Dedifferentiated amniotic fluid mesenchymal stem cell (primary cell): Measurements from ENCODE around the gene GRAMD1B.
A peak's percentile ranks its signal among the peaks of the same experiment; 100 is the strongest.
"Not testable (repeated sequence)": the region's sequence is repeated elsewhere in the genome, so short reads cannot be mapped to it uniquely, and the experiment has no call there.

ENCODE experiments used
- DNase-seq: peaks from one replicate; pipeline ENCODE4 v3.0.0-alpha.2; 2016; ENCODE audit errors: extremely low spot score

The GRAMD1B gene

GRCh38 chr11:123443851-123444623 is 14.0 kb downstream of the GRAMD1B start:
- DNase-seq, result no peak

- DNase-seq, result no peak
Observed at GRCh38 chr11:123448823-123449222, 18.8 kb downstream of the GRAMD1B start.

GRCh38 chr11:123449436-123449835 is 19.4 kb downstream of the GRAMD1B start:
- no peak for DNase-seq

GRCh38 chr11:123450623-123451022 is 20.6 kb downstream of the GRAMD1B start:
- no peak for DNase-seq

GRCh38 chr11:123451183-123451781 is 21.2 kb downstream of the GRAMD1B start:
- no peak for DNase-seq

GRCh38 chr11:123452794-123453193 is 22.7 kb downstream of the GRAMD1B start:
- no peak for DNase-seq

- DNase-seq, result peak; percentile 37
Observed at GRCh38 chr11:123454060-123454651, 24.1 kb downstream of the GRAMD1B start.

GRCh38 chr11:123454796-123455195 is 24.7 kb downstream of the GRAMD1B start:
- DNase-seq, result no peak

- DNase-seq, result not testable (repeated sequence)
Observed at GRCh38 chr11:123456448-123456847, 26.4 kb downstream of the GRAMD1B start.

GRCh38 chr11:123457187-123457770 is 27.2 kb downstream of the GRAMD1B start:
- DNase-seq, result no peak

- DNase-seq, result no peak
Observed at GRCh38 chr11:123458501-123458900, 28.4 kb downstream of the GRAMD1B start.

GRCh38 chr11:123460012-123460700 is 30.1 kb downstream of the GRAMD1B start:
- no peak for DNase-seq

- no peak for DNase-seq
Observed at GRCh38 chr11:123461164-123461563, 31.1 kb downstream of the GRAMD1B start.

- DNase-seq, result not testable (repeated sequence)
Observed at GRCh38 chr11:123465667-123466066, 35.6 kb downstream of the GRAMD1B start.

- not testable (repeated sequence) for DNase-seq
Observed at GRCh38 chr11:123466172-123466571, 36.1 kb downstream of the GRAMD1B start.

- DNase-seq, result no peak
Observed at GRCh38 chr11:123469089-123469488, 39.0 kb downstream of the GRAMD1B start.

GRCh38 chr11:123469586-123469985 is 39.5 kb downstream of the GRAMD1B start:
- no peak for DNase-seq

GRCh38 chr11:123470842-123471241 is 40.8 kb downstream of the GRAMD1B start:
- DNase-seq, result no peak

GRCh38 chr11:123472236-123472935 is 42.3 kb downstream of the GRAMD1B start:
- DNase-seq, result no peak

GRCh38 chr11:123473941-123474677 is 44.0 kb downstream of the GRAMD1B start:
- peak; percentile 72 for DNase-seq

- DNase-seq, result no peak
Observed at GRCh38 chr11:123474994-123475393, 44.9 kb downstream of the GRAMD1B start.
